ENCODE results near the gene ARMC2.

Gene ARMC2

DNA sequence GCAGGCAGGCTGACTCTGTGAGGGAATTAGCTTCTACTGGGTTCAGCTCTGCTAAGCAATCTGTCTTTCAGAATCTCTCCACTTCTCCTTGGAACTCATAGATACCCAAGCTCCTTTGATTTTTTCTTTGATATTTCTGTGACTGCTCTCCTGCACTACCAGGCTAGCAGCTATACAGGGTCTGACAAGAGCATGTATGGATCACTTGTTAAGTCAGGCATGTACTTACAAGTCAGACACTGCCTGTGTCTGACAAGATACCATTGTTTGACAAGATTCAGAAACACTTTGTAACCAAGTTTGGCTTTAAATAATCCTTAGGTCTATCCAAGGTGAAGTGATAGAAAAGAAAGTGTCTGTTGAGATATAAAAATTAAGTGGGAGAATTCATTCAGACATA is 167.0 kb downstream of the ARMC2 start:
- no peak for DNase-seq (ENCODE audit: low spot score)

DNA sequence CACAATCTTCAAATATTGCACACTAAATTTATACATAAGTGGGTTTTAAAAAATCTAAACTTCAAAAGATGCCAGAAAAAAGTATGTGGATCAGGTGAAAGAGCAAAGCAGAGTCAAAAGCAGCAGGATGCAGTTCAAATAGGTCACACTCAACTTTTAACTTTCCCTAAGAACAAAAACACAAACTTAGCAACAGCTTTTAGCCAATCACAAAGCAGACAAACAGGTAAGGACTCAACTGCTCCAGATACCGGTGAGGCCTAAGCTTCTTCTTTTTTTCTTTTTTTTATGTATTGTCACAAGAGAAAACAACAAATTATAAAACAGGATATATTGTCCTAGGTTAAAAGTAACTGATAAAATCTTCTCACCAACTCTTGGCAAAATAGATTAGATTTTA is 171.7 kb downstream of the ARMC2 start:
- no peak for DNase-seq (ENCODE audit: low spot score)

DNA sequence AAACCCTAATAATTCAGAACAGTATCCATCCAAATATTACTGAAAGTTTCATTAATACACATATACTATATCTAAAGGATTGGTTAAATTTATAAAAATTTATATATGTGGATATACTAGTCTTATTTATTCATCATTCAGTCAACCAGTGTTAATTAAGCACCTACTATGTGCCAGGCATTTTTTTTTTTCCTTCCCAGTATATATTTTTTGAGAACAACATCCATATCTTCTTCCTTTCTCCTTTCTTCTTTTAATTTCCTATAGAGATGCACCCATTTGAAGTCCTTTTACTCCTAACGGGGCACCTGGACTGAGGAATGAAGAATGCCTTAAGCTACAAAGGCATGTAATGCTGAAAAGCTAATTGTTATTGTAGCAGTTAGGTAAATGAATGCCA is 173.6 kb downstream of the ARMC2 start:
- DNase-seq (ENCODE audit: low spot score) = no peak

DNA sequence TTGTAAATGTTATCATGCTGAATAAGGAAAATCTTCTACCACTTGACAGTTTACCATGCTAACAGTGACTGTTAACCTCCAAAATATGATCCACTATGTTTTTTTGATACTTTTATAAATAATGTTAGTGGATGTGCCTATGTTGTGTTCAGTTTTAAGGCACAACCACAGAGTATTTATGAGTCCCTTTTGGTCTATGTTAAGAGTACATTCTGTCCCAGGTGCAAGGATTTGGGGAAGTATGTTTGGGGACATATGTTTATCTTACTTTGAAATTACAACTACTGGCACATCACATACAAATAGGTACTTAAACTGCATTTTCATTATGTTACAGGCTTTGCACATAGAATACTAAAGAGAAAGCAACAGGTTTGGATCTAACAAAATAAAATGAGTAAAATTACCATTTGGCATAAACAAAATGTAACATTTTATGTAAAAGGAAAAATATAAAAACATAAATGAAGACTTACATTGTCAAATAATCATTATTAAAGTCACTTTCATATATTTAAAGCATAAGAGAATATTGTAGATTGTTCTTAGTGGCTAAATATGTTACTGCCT is 175.2 kb downstream of the ARMC2 start:
- DNase-seq (ENCODE audit: low spot score) = no peak

All from hematopoietic multipotent progenitor cell treated with erythropoietin and hydrocortisone succinate and interleukin-3 and kit ligand, for 15 days (in vitro differentiated cells).